Spinal cord (tissue), 10 donors: Measurements from ENCODE around the gene GMDS. TPM values are rescaled to one million over a fixed set of nuclear protein-coding genes. Genes with fewer than 3 reads are reported as not detected.
A peak's percentile ranks its signal among the peaks of the same experiment; 100 is the strongest.

Experiments used
- DNase-seq, 6 donors: peaks; one replicate each; pipeline versions ENCODE4 v3.0.0 to v3.0.0-alpha.2; 2013 to 2015; ENCODE audit warnings: low spot score in 6 of 6, low read depth in 4 of 6
- H3K27ac ChIP-seq: one replicate; pipeline ENCODE4 v1.5.1; 2013; ENCODE audit warnings: low read depth, low read length, control low read depth
- H3K27me3 ChIP-seq: one replicate; pipeline ENCODE4 v1.6.1; 2013; ENCODE audit warnings: low read length; ENCODE audit not compliant: control insufficient read depth, insufficient read depth
- H3K36me3 ChIP-seq: one replicate; pipeline ENCODE4 v1.6.1; 2013; ENCODE audit warnings: low read length; ENCODE audit not compliant: control insufficient read depth, insufficient read depth
- H3K4me1 ChIP-seq: one replicate; pipeline ENCODE4 v1.6.1; 2013; ENCODE audit warnings: low read length; ENCODE audit not compliant: control insufficient read depth, insufficient read depth
- H3K4me3 ChIP-seq: one replicate; pipeline ENCODE4 v1.5.1; 2013; ENCODE audit warnings: low read depth, low read length, control low read depth
- H3K9me3 ChIP-seq: one replicate; pipeline ENCODE4 v1.6.1; 2013; ENCODE audit warnings: low read length; ENCODE audit not compliant: control insufficient read depth, insufficient read depth
- WGBS: methylation state at CpG from one replicate; pipeline ENCODE4 v1.1.5; 2013; ENCODE audit warnings: missing lambda C conversion rate; ENCODE audit not compliant: insufficient coverage; 5-methylcytosine and 5-hydroxymethylcytosine counted together
- polyA plus RNA-seq, 2 donors: library from polyadenylated mRNA; unstranded; fragments of 120-200 nt; gene quantifications; one replicate each; pipeline ENCODE4 v1.2.1, GENCODE V29; 2013; ENCODE audit not compliant: insufficient read length in 2 of 2
- total RNA-seq, 2 donors: library from RNA; depleted of rRNA in 1 of 2; stranded (reverse); fragments of 120-200 nt in 1 of 2; fragments of >200 nt in 1 of 2; gene quantifications; one replicate each; pipeline versions ENCODE4 v1.2.3 to v1.2.4, GENCODE V29; 2013 to 2014
- donor health status: healthy.

Gene GMDS
- total and polyA plus RNA-seq, 4 donors: 35.3 to 87.4 (median 49.6) TPM

DNA sequence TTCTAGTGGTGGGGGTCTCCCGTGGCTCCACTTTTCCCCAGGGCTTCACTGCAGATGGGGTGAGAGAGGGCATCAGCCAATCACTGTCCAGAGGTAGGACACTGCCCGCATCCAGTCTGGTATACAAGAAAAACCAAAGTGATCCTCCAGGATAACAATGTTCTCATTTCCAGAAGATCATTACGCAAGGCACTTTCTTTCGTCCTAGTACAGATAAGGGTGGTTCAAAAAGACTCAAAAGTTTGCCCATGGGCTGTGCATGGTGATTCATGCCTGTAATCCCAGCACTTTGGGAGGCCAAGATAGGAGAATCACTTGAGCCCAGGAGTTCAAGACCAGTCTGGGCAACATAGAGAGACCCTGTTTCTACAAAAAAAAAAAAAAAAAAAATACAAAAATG, 16.4 kb downstream of the GMDS start:
- H3K9me3 ChIP-seq: no peaks in the 10 kb centered on the region
- no peak overlapping the region for H3K4me3 ChIP-seq
- DNase-seq: no peak
- H3K36me3 ChIP-seq: no peaks in the 10 kb centered on the region
- no peaks in the 10 kb centered on the region for H3K4me1 ChIP-seq
- H3K27ac ChIP-seq: no peak overlapping the region
- H3K27me3 ChIP-seq: no peaks in the 10 kb centered on the region
- WGBS: 95% methylated on average over 3 of the region's 4 CpGs

DNA sequence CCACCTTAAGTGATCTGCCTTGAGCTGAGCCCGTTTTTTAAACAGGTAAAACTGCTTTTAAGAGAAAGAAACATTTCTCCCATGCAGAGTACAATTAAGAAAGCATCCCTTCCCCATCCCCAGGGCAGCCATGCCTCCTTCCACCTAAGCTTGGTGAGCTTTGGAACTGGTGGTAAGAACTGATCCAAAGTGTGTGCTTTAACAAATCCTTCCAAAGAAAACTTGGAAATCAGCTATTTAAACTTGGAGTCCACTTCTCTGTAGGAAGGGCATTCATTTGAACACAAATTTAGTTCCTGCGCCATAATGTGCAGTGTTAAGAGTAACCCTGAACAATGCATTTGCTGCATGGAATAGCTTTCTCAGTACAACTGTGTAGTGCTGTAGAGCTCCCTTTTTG, 17.0 kb downstream of the GMDS start:
- Histone ChIP-seq H3K36me3 (no peaks in the 10 kb centered on the region), H3K27me3 (no peaks in the 10 kb centered on the region), H3K4me1 (no peaks in the 10 kb centered on the region), H3K4me3 (no peak overlapping the region), H3K27ac (no peak overlapping the region), H3K9me3 (no peaks in the 10 kb centered on the region)
- DNase-seq: no peak
- WGBS: 100% methylated on average over 1 of the region's 2 CpGs

DNA sequence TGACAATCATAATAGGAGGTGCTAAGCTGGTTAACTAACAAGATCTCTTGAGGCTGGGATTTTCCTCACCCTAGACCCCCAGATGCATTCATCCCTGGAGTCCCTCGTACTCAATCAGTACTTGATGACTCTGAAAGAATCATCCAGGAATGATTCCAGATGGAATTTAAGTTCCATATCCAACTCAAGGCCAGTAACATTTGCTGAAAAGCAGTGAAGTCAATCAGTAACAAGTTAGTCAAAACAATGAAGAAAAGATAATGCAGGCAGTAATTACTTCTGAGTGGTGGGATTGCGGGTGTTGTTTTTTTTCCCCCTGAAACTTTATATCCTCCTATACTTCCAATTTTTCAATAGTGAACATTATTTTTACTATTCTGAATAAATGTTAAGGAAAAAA, 18.6 kb downstream of the GMDS start:
- H3K4me3 ChIP-seq: no peak overlapping the region
- H3K4me1 ChIP-seq: no peaks in the 10 kb centered on the region
- WGBS: 100% methylated on average over 1 of the region's 2 CpGs
- no peaks in the 10 kb centered on the region for H3K9me3 ChIP-seq
- no peaks in the 10 kb centered on the region for H3K27me3 ChIP-seq
- H3K36me3 ChIP-seq: no peaks in the 10 kb centered on the region
- no peak for DNase-seq
- no peak overlapping the region for H3K27ac ChIP-seq

DNA sequence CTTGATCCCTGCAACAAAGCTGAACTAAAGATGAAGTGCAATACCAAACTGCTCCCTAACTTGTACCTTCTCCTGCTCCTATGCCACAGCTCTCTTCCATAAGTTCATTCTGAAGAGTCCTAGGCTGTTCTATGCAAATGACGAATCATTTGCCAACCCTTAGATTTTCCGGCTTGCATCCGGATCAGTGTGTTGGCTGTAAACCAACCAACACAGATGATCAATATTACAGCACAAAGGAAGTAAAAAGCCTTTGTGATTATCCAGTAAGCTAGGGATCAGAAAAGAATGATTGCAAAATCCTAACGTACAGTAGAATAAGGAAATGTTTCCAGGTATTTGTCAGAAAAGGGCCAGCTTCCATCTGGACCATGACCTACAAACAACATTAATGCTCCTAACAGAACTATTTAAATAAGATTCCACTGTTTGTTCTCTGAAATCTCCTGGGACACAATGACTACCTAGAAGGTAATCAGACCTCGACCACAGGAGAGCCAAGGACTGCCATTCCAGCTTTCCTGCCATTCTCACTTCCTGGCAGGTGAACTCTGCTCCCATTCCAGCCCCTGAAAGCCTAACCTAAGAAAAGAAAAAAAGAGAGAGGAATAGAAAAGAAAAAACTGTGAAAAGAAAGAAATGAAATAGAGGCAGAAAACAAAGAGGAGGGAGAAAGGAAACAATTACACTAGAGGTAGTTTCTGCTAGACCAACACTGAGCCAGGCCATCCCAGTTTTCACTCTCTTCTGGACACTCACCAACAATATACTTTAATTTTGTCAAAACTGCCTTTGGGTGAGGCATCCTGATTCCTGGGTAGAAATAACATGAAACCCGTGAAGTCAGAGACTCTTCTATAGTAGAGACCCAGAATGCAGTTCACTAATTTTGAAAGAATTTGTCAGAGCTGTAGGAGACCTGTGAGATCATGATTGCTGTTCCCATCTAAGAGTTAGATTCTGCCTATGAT, 19.7 kb downstream of the GMDS start:
- no peak overlapping the region for H3K4me3 ChIP-seq
- H3K4me1 ChIP-seq: no peaks in the 10 kb centered on the region
- DNase-seq: no peak
- no peaks in the 10 kb centered on the region for H3K36me3 ChIP-seq
- no peaks in the 10 kb centered on the region for H3K9me3 ChIP-seq
- no peak overlapping the region for H3K27ac ChIP-seq
- 67% methylated on average over 1 of the region's 6 CpGs for WGBS
- H3K27me3 ChIP-seq: no peaks in the 10 kb centered on the region

DNA sequence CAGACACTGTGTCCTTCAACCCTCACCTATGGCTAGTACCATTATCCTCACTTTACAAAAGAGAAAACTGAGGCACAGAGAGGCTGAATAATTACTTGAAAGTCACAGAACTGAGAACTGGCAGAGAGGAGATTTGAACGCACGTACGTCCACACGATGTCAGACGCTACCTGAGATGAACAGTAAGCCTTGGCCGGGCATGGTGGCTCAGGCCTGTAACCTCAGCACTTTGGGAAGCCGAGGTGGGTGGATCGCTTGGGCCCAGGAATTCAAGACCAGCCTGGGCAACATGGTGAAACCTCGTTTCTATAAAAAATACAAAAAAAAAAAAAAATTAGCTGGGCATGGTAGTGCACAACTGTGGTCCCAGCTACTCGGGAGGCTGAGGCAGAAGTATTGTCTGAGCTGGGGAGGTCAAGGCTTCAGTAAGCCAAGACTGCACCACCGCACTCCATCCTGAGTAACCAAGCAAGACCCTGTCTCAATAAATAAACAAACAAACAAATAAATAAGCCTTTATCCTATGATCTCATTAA, 20.5 kb downstream of the GMDS start:
- no peaks in the 10 kb centered on the region for H3K9me3 ChIP-seq
- H3K27ac ChIP-seq: no peak overlapping the region
- no peak for DNase-seq
- 100% methylated on average over 6 of the region's 11 CpGs for WGBS
- H3K4me1 ChIP-seq: no peaks in the 10 kb centered on the region
- H3K4me3 ChIP-seq: no peak overlapping the region
- H3K36me3 ChIP-seq: no peaks in the 10 kb centered on the region
- H3K27me3 ChIP-seq: no peaks in the 10 kb centered on the region

DNA sequence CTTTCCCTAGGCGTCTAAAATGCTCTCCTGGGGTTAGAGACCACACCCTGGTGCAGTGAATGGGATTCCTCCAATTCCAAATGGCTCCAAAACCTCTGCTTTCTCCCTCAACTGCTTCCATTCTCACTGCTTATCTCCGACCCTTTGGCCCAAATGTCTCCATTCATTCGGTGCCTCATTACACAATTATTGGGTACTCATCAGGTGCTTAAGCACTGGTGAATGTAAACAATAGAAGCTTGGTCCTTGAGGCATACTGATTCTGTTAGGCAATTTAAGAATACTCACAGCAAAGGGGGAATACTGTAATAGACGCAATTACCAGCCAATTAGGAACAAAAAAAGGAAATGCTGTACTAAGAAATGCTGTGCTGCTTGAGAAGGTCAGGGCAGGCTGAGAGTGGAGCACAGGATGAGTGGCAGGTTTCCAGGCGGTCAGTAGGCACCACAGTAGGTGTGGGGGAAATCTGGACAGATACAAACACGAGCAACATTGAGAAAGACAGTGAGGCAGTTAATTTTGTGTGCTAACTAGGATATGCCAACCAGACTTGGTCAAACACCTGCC, 23.0 kb downstream of the GMDS start:
- peak overlapping the region; percentile 38 for H3K4me3 ChIP-seq

DNA sequence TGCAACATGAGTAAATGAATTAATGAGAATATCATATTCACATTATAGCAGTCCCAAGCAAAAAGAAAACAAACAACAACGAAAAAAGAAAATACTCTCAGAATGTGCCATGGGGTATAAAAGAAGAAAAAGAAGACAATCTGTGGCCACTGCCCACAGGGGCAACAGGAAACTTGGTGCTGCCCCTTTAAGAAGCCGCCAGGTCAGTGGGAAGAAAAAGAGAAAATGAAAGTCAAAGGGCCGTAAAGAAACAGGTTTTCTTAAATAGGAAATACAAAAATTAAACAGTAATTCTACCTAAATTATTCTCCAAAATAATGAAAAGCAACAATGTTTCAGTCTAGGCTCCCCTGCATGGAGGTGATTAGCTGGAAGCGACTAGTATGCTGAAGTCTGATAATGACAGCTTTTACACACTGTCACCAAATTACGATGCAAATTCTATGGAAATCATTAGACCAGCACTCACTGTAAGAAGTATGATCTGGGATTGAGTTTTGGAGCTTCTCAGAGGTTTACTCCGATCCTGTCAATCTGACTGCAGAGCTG, 23.6 kb downstream of the GMDS start:
- Histone ChIP-seq H3K36me3 (no peaks in the 10 kb centered on the region), H3K4me1 (no peaks in the 10 kb centered on the region), H3K27ac (peak overlapping the region; percentile 49), H3K4me3 (peak overlapping the region; percentile 38), H3K9me3 (no peaks in the 10 kb centered on the region), H3K27me3 (no peaks in the 10 kb centered on the region)
- WGBS: no CpG with 5 or more reads among the region's 6 CpGs
- DNase-seq: peak in 2 of 6 donors; percentile 5 to 9

More for the DNA sequence above, 23.0 kb downstream of the GMDS start:
- Histone ChIP-seq H3K27ac (peak overlapping the region; percentile 19), H3K36me3 (no peaks in the 10 kb centered on the region), H3K9me3 (no peaks in the 10 kb centered on the region), H3K27me3 (no peaks in the 10 kb centered on the region), H3K4me1 (no peaks in the 10 kb centered on the region)
- 84% methylated on average over 5 of the region's 6 CpGs for WGBS
- DNase-seq: peak in 1 of 6 donors; percentile 23

DNA sequence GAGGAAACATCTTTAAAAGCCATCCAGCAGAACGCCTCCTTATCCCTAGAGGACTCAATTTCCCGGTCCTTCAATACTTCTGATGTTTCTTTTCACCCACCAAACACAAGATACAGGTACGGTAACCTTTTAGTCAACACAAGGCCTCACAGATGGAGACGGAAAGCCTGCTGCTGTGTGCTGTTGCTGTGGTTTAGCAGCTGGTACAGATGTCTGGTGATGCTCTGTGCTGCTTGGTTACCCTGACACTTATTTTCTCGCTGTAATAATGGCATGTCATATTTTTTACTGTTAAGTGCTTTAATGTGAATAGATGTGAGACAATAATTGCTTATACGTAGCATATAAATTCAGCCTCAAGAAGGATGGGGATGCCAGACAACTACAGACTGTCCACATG, 25.3 kb downstream of the GMDS start:
- no CpG with 5 or more reads among the region's 6 CpGs for WGBS
- Histone ChIP-seq H3K9me3 (no peaks in the 10 kb centered on the region), H3K36me3 (no peaks in the 10 kb centered on the region), H3K27me3 (no peaks in the 10 kb centered on the region), H3K4me1 (no peaks in the 10 kb centered on the region), H3K4me3 (no peak overlapping the region), H3K27ac (no peak overlapping the region)
- DNase-seq: peak in 1 of 6 donors; percentile 22

DNA sequence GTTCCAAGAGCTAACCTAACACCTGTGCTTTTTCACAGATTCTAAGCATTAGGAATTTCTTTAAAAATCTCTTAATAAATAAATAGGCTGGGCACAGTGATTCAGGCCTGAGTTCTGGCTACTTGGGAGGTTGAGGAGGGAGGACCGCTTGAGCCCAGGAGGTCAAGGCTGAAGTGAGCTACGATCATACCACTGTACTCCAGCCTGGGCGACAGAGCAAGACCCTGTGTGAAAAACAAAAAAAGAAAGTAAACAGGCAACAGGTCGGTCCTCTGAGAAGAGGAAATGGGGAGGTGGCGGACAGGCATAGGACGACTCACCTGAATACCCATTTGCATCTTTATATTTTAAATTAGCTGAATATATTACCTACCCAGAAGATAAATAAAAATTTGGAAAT, 26.5 kb downstream of the GMDS start:
- no peaks in the 10 kb centered on the region for H3K36me3 ChIP-seq
- no peaks in the 10 kb centered on the region for H3K4me1 ChIP-seq
- WGBS: 92% methylated on average over 2 of the region's 6 CpGs
- no peak overlapping the region for H3K27ac ChIP-seq
- no peaks in the 10 kb centered on the region for H3K27me3 ChIP-seq
- no peaks in the 10 kb centered on the region for H3K9me3 ChIP-seq
- no peak for DNase-seq
- H3K4me3 ChIP-seq: no peak overlapping the region
